ACHN (cell line): ENCODE results near the gene EIF4EBP2.

Experiments used
- DNase-seq: peaks from one replicate; pipeline ENCODE4 v3.0.0-alpha.2; 2015
- in situ Hi-C: cut with HindIII; loops from 2 replicates; pipeline ENCODE4 v1.10.0; 2017; ENCODE audit warnings: low sequenced_read_pairs, low pct_ligation_motif_present, low pct_unique_long_range_greater_than_20kb

EIF4EBP2 gene

GRCh38 chr10:70418713-70419112 is 14.8 kb downstream of the EIF4EBP2 start:
- DNase-seq = no peak
- in situ Hi-C loops = no loop called here

GRCh38 chr10:70424320-70424719 is 20.4 kb downstream of the EIF4EBP2 start:
- no peak for DNase-seq
- in situ Hi-C loops = no loop called here

GRCh38 chr10:70425096-70425495 is 21.2 kb downstream of the EIF4EBP2 start:
- in situ Hi-C loops = no loop called here
- no peak for DNase-seq

GRCh38 chr10:70426823-70427222 is 22.9 kb downstream of the EIF4EBP2 start:
- DNase-seq = no peak
- in situ Hi-C loops = no loop called here

- in situ Hi-C loops = no loop called here
- no peak for DNase-seq
Measured at GRCh38 chr10:70430493-70431445, 26.8 kb downstream of the EIF4EBP2 start.

GRCh38 chr10:70432101-70432500 is 28.2 kb downstream of the EIF4EBP2 start:
- in situ Hi-C loops = no loop called here
- DNase-seq = no peak

- in situ Hi-C loops = no loop called here
- no peak for DNase-seq
Measured at GRCh38 chr10:70432561-70433263, 28.8 kb downstream of the EIF4EBP2 start.

GRCh38 chr10:70433581-70434280 is 29.8 kb downstream of the EIF4EBP2 start:
- no peak for DNase-seq
- in situ Hi-C loops = no loop called here

- no peak for DNase-seq
- in situ Hi-C loops = no loop called here
Measured at GRCh38 chr10:70435241-70436085, 31.5 kb downstream of the EIF4EBP2 start.

GRCh38 chr10:70437721-70438120 is 33.8 kb downstream of the EIF4EBP2 start:
- in situ Hi-C loops = no loop called here
- no peak for DNase-seq

GRCh38 chr10:70440296-70441160 is 36.6 kb downstream of the EIF4EBP2 start:
- in situ Hi-C loops = no loop called here
- no peak for DNase-seq

- no peak for DNase-seq
- in situ Hi-C loops = no loop called here
Measured at GRCh38 chr10:70441161-70441894, 37.4 kb downstream of the EIF4EBP2 start, which contains the start of gene NODAL. NODAL (minus strand) TSS chr10:70441681; CDS start chr10:70441667, 14 bp downstream.

- in situ Hi-C loops = no loop called here
- DNase-seq = no peak
Measured at GRCh38 chr10:70441895-70442309, 38.0 kb downstream of the EIF4EBP2 start.

- in situ Hi-C loops = no loop called here
- no peak for DNase-seq
Measured at GRCh38 chr10:70442332-70442988, 38.5 kb downstream of the EIF4EBP2 start.

- in situ Hi-C loops = no loop called here
- DNase-seq = no peak
Measured at GRCh38 chr10:70444744-70445143, 40.8 kb downstream of the EIF4EBP2 start.
